ENCODE measurements around the gene MAB21L1. TPM values are rescaled to one million over a fixed set of nuclear protein-coding genes. Genes with fewer than 3 reads are reported as not detected.

Gene MAB21L1
- total RNA-seq, 2 donors from 2014 or later = 0.52 TPM; not detected in 1

DNA sequence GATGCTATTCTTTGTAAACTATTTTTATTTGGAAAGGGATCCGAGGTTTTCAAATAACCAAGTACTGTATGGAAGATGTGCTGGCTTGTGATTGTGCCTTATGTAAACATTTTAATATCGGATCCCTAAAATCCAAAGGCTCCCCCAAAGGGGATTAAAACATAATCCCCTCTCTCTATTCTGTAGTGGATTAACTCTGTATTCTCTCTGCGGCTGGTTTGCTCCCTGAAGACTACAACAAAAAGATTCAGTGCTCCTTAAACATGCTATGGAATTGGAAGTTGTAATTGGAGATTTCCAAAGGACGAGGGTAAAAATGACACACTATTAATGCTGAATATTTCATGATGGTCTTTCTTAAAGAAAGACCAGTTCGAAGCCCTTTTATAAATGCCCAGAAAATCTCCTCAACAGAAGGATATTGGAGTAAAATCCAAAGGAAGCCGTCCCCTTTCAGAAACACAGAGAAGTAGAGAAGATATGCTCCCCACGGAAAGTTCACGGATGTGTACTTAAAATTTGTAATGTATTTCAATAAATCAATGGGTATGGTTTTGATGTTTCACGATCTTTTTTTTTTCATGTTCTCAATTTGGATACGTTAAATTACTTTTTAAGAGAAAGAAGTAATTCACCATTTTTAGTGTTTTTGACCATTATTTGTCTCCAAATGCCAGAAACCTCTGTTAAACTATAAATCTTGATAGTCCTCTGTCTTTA lies 6.5 kb downstream of the MAB21L1 start:
- H3K9me3 ChIP-seq = no peaks in the 10 kb centered on the region
- no peaks in the 10 kb centered on the region for H3K4me1 ChIP-seq
- TF ChIP-seq POLR2A (IDR thresholded peaks at IDR 0.05) = no peak
- TF ChIP-seq, protein P1, sequence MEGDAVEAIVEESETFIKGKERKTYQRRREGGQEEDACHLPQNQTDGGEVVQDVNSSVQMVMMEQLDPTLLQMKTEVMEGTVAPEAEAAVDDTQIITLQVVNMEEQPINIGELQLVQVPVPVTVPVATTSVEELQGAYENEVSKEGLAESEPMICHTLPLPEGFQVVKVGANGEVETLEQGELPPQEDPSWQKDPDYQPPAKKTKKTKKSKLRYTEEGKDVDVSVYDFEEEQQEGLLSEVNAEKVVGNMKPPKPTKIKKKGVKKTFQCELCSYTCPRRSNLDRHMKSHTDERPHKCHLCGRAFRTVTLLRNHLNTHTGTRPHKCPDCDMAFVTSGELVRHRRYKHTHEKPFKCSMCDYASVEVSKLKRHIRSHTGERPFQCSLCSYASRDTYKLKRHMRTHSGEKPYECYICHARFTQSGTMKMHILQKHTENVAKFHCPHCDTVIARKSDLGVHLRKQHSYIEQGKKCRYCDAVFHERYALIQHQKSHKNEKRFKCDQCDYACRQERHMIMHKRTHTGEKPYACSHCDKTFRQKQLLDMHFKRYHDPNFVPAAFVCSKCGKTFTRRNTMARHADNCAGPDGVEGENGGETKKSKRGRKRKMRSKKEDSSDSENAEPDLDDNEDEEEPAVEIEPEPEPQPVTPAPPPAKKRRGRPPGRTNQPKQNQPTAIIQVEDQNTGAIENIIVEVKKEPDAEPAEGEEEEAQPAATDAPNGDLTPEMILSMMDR (IDR thresholded peaks at IDR 0.05) = no peak
- 64 to 79% methylated on average over 10 of the region's 10 CpGs for WGBS, 2 donors
- H3K27ac ChIP-seq = no peak overlapping the region
- intact Hi-C loops (cut with DNase I) = no loop called here
- H3K4me3 ChIP-seq = no peak overlapping the region
- DNase-seq (no peak), ATAC-seq (no peak)
- H3K27me3 ChIP-seq = no peaks in the 10 kb centered on the region
- H3K36me3 ChIP-seq (replicated peaks in 1 of 2; ENCODE audit: insufficient read depth in 1 of 2, low read depth in 2 of 2) = no peaks in the 10 kb centered on the region

DNA sequence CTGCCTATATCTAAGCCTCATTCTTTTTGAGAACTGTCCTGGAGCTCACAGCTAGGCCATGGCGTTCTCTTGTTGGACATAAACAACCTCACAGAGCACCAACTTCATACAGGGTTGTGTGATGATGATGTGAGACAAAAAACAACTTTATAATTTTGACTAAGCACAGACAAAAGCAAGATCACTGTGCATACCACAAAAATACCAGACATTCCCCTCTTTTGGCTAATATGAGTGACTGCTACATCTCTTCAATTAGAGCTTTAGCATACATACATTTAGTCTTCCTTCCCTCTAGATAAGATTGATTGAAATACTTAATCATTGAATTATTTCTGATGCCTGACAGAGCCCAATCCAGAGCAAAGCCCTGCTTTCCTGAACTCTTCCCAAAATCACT lies 8.3 kb downstream of the MAB21L1 start:
- H3K4me1 ChIP-seq = no peaks in the 10 kb centered on the region
- TF ChIP-seq, protein P1 (IDR thresholded peaks at IDR 0.05) = no peak
- TF ChIP-seq POLR2A (IDR thresholded peaks at IDR 0.05) = no peak
- no peaks in the 10 kb centered on the region for H3K27me3 ChIP-seq
- 84 to 88% methylated on average over 1 of the region's 1 CpG for WGBS, 2 donors
- H3K27ac ChIP-seq = no peak overlapping the region
- H3K4me3 ChIP-seq = no peak overlapping the region
- intact Hi-C loops (cut with DNase I) = no loop called here
- DNase-seq (no peak), ATAC-seq (no peak)
- H3K9me3 ChIP-seq = no peaks in the 10 kb centered on the region
- no peaks in the 10 kb centered on the region for H3K36me3 ChIP-seq (replicated peaks in 1 of 2; ENCODE audit: insufficient read depth in 1 of 2, low read depth in 2 of 2)

DNA sequence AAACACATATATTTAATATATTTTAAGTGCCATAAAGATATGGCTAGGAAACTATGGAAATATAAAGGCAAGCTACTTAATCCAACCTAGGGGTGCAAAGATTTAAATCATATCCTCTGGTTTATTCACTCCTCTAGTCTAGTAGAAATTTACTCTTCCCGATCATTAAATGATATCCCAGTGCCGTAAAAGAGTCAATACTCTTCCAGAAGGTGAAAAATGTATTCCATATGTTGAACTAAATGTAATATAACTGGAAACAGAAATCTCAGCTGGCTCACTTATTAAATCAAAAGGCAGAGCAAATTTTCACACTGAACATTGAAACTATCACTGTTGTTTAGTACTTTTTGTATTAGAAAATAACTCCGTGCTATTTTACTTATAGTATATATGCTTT lies 11.1 kb downstream of the MAB21L1 start:
- Histone ChIP-seq H3K4me1 (no peaks in the 10 kb centered on the region), H3K36me3 (replicated peaks in 1 of 2; ENCODE audit: insufficient read depth in 1 of 2, low read depth in 2 of 2) (no peaks in the 10 kb centered on the region), H3K27ac (no peak overlapping the region), H3K4me3 (no peak overlapping the region), H3K27me3 (no peaks in the 10 kb centered on the region), H3K9me3 (no peaks in the 10 kb centered on the region)
- ATAC-seq (no peak), DNase-seq (no peak)
- intact Hi-C loops (cut with DNase I) = no loop called here
- TF ChIP-seq, protein P1 (IDR thresholded peaks at IDR 0.05) = no peak
- TF ChIP-seq POLR2A (IDR thresholded peaks at IDR 0.05) = no peak
- 92 to 94% methylated on average over 3 of the region's 3 CpGs for WGBS, 2 donors

DNA sequence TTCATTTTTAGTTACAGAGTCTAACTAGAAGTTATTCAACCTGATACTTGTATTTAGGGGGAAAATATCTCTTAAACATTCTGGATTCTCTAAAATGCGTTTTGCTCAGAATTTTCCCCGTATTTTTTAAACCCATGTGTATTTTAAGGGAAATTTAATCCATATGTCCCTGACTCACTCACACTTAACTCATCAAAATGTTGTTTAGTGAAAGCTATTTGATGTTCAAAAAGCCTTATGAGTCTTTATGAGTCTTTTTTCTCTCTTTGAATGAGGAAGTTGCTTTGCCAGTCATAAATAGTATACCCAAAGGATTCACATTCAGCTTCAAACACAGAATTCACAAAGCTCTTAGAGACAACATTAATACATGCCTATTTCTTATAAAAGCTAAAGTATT lies 16.4 kb downstream of the MAB21L1 start:
- ATAC-seq (no peak), DNase-seq (no peak)
- no peaks in the 10 kb centered on the region for H3K27me3 ChIP-seq
- H3K27ac ChIP-seq = no peak overlapping the region
- no peak for TF ChIP-seq POLR2A (IDR thresholded peaks at IDR 0.05)
- TF ChIP-seq, protein P1 (IDR thresholded peaks at IDR 0.05) = no peak
- H3K4me1 ChIP-seq = no peaks in the 10 kb centered on the region
- 93 to 98% methylated on average over 2 of the region's 2 CpGs for WGBS, 2 donors
- intact Hi-C loops (cut with DNase I) = no loop called here
- no peak overlapping the region for H3K4me3 ChIP-seq
- H3K36me3 ChIP-seq (replicated peaks in 1 of 2; ENCODE audit: insufficient read depth in 1 of 2, low read depth in 2 of 2) = no peaks in the 10 kb centered on the region
- no peaks in the 10 kb centered on the region for H3K9me3 ChIP-seq

DNA sequence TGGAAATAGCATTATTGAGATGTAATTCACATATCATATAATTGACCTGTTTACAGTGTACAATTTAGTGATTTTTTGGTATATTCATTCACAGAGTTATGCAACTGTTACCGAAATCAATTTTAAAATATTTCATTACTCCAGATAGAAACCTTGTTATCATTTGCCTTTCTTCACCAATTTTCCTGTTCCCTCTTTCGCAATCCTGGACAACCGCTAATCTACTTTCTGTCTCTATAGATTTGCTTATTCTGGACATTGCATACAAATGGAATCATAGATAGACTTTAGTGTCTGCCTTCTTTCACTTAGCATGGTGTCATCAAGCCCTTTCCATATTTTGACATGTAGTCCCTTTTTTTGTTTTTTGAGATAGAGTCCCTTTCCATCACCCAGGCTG lies 19.2 kb downstream of the MAB21L1 start:
- TF ChIP-seq POLR2A (IDR thresholded peaks at IDR 0.05) = no peak
- TF ChIP-seq, protein P1 (IDR thresholded peaks at IDR 0.05) = no peak
- no peak overlapping the region for H3K4me3 ChIP-seq
- DNase-seq (no peak), ATAC-seq (no peak)
- H3K4me1 ChIP-seq = no peaks in the 10 kb centered on the region
- intact Hi-C loops (cut with DNase I) = no loop called here
- H3K36me3 ChIP-seq (replicated peaks in 1 of 2; ENCODE audit: insufficient read depth in 1 of 2, low read depth in 2 of 2) = no peaks in the 10 kb centered on the region
- no peaks in the 10 kb centered on the region for H3K9me3 ChIP-seq
- no peaks in the 10 kb centered on the region for H3K27me3 ChIP-seq
- 93 to 94% methylated on average over 3 of the region's 3 CpGs for WGBS, 2 donors
- no peak overlapping the region for H3K27ac ChIP-seq

Data from body of pancreas (tissue), 4 donors.